Erythroblast (primary cell): ENCODE measurements around the gene RNF4.

Source experiments
- GATA1 ChIP-seq: IDR thresholded peaks from 2 replicates; pipeline ENCODE4 v1.6.1; 2011; ENCODE audit warnings: low read depth, mild to moderate bottlenecking, control low read depth, low read length, moderate library complexity
- POLR2A ChIP-seq: IDR thresholded peaks from 2 replicates; pipeline ENCODE4 v1.6.1; 2011; ENCODE audit warnings: mild to moderate bottlenecking, low read length

DNA sequence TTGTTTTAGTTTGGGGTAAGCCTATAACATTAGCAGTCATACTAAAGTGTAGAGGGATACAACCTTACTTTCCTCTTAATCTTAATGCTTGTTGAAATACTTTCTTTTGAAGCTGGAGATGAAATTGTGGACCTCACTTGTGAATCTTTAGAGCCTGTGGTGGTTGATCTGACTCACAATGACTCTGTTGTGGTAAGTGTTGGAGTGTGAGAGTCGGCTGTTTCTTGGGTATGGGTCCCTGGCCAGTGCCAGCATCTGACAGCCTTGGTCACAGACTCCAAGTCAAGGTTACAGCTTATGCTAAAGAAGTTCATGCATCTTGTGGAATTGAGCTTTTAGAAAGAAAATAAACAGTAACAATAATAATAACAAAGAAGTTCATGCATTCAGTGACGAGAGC lies 31.6 kb downstream of the RNF4 start:
- no peak for TF ChIP-seq GATA1
- TF ChIP-seq POLR2A = no peak
